ENCODE measurements around the gene OR2C1.

OR2C1 gene

GRCh38 chr16:3356118-3356517 lies 429 bp downstream of the OR2C1 start:
- no peak overlapping the region for H3K27ac ChIP-seq (ENCODE audit: low read length)
- no peak overlapping the region for H3K4me3 ChIP-seq (ENCODE audit: low read length)
- no peak overlapping the region for H3K9ac ChIP-seq (ENCODE audit: low read length)
- H3K4me1 ChIP-seq (ENCODE audit: control insufficient read depth, low read depth, low read length) = no peaks in the 10 kb centered on the region
- H3K27me3 ChIP-seq (ENCODE audit: control insufficient read depth, insufficient read depth, low read length) = no peaks in the 10 kb centered on the region
- peaks cover 23% of the 10 kb centered on the region for H3K9me3 ChIP-seq (ENCODE audit: control insufficient read depth, low read depth, low read length)
- no peaks in the 10 kb centered on the region for H3K36me3 ChIP-seq (ENCODE audit: control insufficient read depth, low read depth, low read length)

- Histone ChIP-seq H3K9ac (ENCODE audit: low read length) (no peak overlapping the region), H3K9me3 (ENCODE audit: control insufficient read depth, low read depth, low read length) (peaks cover 24% of the 10 kb centered on the region), H3K4me3 (ENCODE audit: low read length) (no peak overlapping the region), H3K27ac (ENCODE audit: low read length) (no peak overlapping the region), H3K4me1 (ENCODE audit: control insufficient read depth, low read depth, low read length) (no peaks in the 10 kb centered on the region), H3K36me3 (ENCODE audit: control insufficient read depth, low read depth, low read length) (no peaks in the 10 kb centered on the region), H3K27me3 (ENCODE audit: control insufficient read depth, insufficient read depth, low read length) (no peaks in the 10 kb centered on the region)
These were observed 3.2 kb downstream of the OR2C1 start for GRCh38 chr16:3358871-3359270.

GRCh38 chr16:3362931-3363330 lies 7.2 kb downstream of the OR2C1 start:
- Histone ChIP-seq H3K9ac (ENCODE audit: low read length) (no peak overlapping the region), H3K36me3 (ENCODE audit: control insufficient read depth, low read depth, low read length) (no peaks in the 10 kb centered on the region), H3K9me3 (ENCODE audit: control insufficient read depth, low read depth, low read length) (peaks cover 5% of the 10 kb centered on the region), H3K4me3 (ENCODE audit: low read length) (no peak overlapping the region), H3K4me1 (ENCODE audit: control insufficient read depth, low read depth, low read length) (no peaks in the 10 kb centered on the region), H3K27ac (ENCODE audit: low read length) (no peak overlapping the region), H3K27me3 (ENCODE audit: control insufficient read depth, insufficient read depth, low read length) (no peaks in the 10 kb centered on the region)

- no peaks in the 10 kb centered on the region for H3K27me3 ChIP-seq (ENCODE audit: control insufficient read depth, insufficient read depth, low read length)
These were observed 8.1 kb downstream of the OR2C1 start for GRCh38 chr16:3363793-3364192.

GRCh38 chr16:3364774-3365427 lies 9.2 kb downstream of the OR2C1 start:
- H3K4me3 ChIP-seq (ENCODE audit: low read length) = no peak overlapping the region
- no peak overlapping the region for H3K27ac ChIP-seq (ENCODE audit: low read length)
- H3K27me3 ChIP-seq (ENCODE audit: control insufficient read depth, insufficient read depth, low read length) = no peaks in the 10 kb centered on the region
- H3K9me3 ChIP-seq (ENCODE audit: control insufficient read depth, low read depth, low read length) = peaks cover 5% of the 10 kb centered on the region
- H3K4me1 ChIP-seq (ENCODE audit: control insufficient read depth, low read depth, low read length) = no peaks in the 10 kb centered on the region
- no peaks in the 10 kb centered on the region for H3K36me3 ChIP-seq (ENCODE audit: control insufficient read depth, low read depth, low read length)
- no peak overlapping the region for H3K9ac ChIP-seq (ENCODE audit: low read length)

More at GRCh38 chr16:3363793-3364192, 8.1 kb downstream of the OR2C1 start:
- Histone ChIP-seq H3K27ac (ENCODE audit: low read length) (no peak overlapping the region), H3K4me3 (ENCODE audit: low read length) (no peak overlapping the region), H3K9ac (ENCODE audit: low read length) (no peak overlapping the region), H3K4me1 (ENCODE audit: control insufficient read depth, low read depth, low read length) (no peaks in the 10 kb centered on the region), H3K9me3 (ENCODE audit: control insufficient read depth, low read depth, low read length) (peaks cover 5% of the 10 kb centered on the region), H3K36me3 (ENCODE audit: control insufficient read depth, low read depth, low read length) (no peaks in the 10 kb centered on the region)

GRCh38 chr16:3369073-3369472 lies 13.4 kb downstream of the OR2C1 start:
- H3K9ac ChIP-seq (ENCODE audit: low read length) = no peak overlapping the region
- no peaks in the 10 kb centered on the region for H3K4me1 ChIP-seq (ENCODE audit: control insufficient read depth, low read depth, low read length)
- H3K27ac ChIP-seq (ENCODE audit: low read length) = no peak overlapping the region
- no peaks in the 10 kb centered on the region for H3K36me3 ChIP-seq (ENCODE audit: control insufficient read depth, low read depth, low read length)
- no peaks in the 10 kb centered on the region for H3K27me3 ChIP-seq (ENCODE audit: control insufficient read depth, insufficient read depth, low read length)
- no peak overlapping the region for H3K4me3 ChIP-seq (ENCODE audit: low read length)
- H3K9me3 ChIP-seq (ENCODE audit: control insufficient read depth, low read depth, low read length) = peaks cover 9% of the 10 kb centered on the region

GRCh38 chr16:3375680-3376079 lies 20.0 kb downstream of the OR2C1 start:
- Histone ChIP-seq H3K36me3 (ENCODE audit: control insufficient read depth, low read depth, low read length) (no peaks in the 10 kb centered on the region), H3K27ac (ENCODE audit: low read length) (no peak overlapping the region), H3K4me3 (ENCODE audit: low read length) (no peak overlapping the region), H3K4me1 (ENCODE audit: control insufficient read depth, low read depth, low read length) (no peaks in the 10 kb centered on the region), H3K27me3 (ENCODE audit: control insufficient read depth, insufficient read depth, low read length) (no peaks in the 10 kb centered on the region), H3K9me3 (ENCODE audit: control insufficient read depth, low read depth, low read length) (peaks cover 42% of the 10 kb centered on the region), H3K9ac (ENCODE audit: low read length) (no peak overlapping the region)

- Histone ChIP-seq H3K27ac (ENCODE audit: low read length) (no peak overlapping the region), H3K36me3 (ENCODE audit: control insufficient read depth, low read depth, low read length) (peaks cover 5% of the 10 kb centered on the region), H3K9ac (ENCODE audit: low read length) (no peak overlapping the region), H3K9me3 (ENCODE audit: control insufficient read depth, low read depth, low read length) (peaks cover 64% of the 10 kb centered on the region), H3K27me3 (ENCODE audit: control insufficient read depth, insufficient read depth, low read length) (no peaks in the 10 kb centered on the region), H3K4me1 (ENCODE audit: control insufficient read depth, low read depth, low read length) (no peaks in the 10 kb centered on the region), H3K4me3 (ENCODE audit: low read length) (no peak overlapping the region)
These were observed 22.2 kb downstream of the OR2C1 start for GRCh38 chr16:3377917-3378316.

GRCh38 chr16:3383045-3383448 lies 27.4 kb downstream of the OR2C1 start:
- H3K4me1 ChIP-seq (ENCODE audit: control insufficient read depth, low read depth, low read length) = no peaks in the 10 kb centered on the region
- H3K27me3 ChIP-seq (ENCODE audit: control insufficient read depth, insufficient read depth, low read length) = no peaks in the 10 kb centered on the region
- peaks cover 58% of the 10 kb centered on the region for H3K9me3 ChIP-seq (ENCODE audit: control insufficient read depth, low read depth, low read length)
- H3K27ac ChIP-seq (ENCODE audit: low read length) = no peak overlapping the region
- H3K4me3 ChIP-seq (ENCODE audit: low read length) = no peak overlapping the region
- H3K9ac ChIP-seq (ENCODE audit: low read length) = no peak overlapping the region
- H3K36me3 ChIP-seq (ENCODE audit: control insufficient read depth, low read depth, low read length) = peaks cover 26% of the 10 kb centered on the region

GRCh38 chr16:3388325-3388724 lies 32.6 kb downstream of the OR2C1 start:
- Histone ChIP-seq H3K27ac (ENCODE audit: low read length) (no peak overlapping the region), H3K4me1 (ENCODE audit: control insufficient read depth, low read depth, low read length) (no peaks in the 10 kb centered on the region), H3K27me3 (ENCODE audit: control insufficient read depth, insufficient read depth, low read length) (no peaks in the 10 kb centered on the region), H3K9me3 (ENCODE audit: control insufficient read depth, low read depth, low read length) (peaks cover 23% of the 10 kb centered on the region), H3K9ac (ENCODE audit: low read length) (no peak overlapping the region), H3K36me3 (ENCODE audit: control insufficient read depth, low read depth, low read length) (peaks cover 40% of the 10 kb centered on the region), H3K4me3 (ENCODE audit: low read length) (no peak overlapping the region)

- Histone ChIP-seq H3K36me3 (ENCODE audit: control insufficient read depth, low read depth, low read length) (peaks cover 28% of the 10 kb centered on the region), H3K9me3 (ENCODE audit: control insufficient read depth, low read depth, low read length) (peaks cover 8% of the 10 kb centered on the region), H3K27me3 (ENCODE audit: control insufficient read depth, insufficient read depth, low read length) (no peaks in the 10 kb centered on the region)
These were observed 34.1 kb downstream of the OR2C1 start for GRCh38 chr16:3389663-3390338.

GRCh38 chr16:3400446-3400778 lies 44.7 kb downstream of the OR2C1 start:
- H3K9ac ChIP-seq (ENCODE audit: low read length) = peak overlapping the region; percentile 86
- no peaks in the 10 kb centered on the region for H3K27me3 ChIP-seq (ENCODE audit: control insufficient read depth, insufficient read depth, low read length)
- H3K4me1 ChIP-seq (ENCODE audit: control insufficient read depth, low read depth, low read length) = no peaks in the 10 kb centered on the region
- H3K36me3 ChIP-seq (ENCODE audit: control insufficient read depth, low read depth, low read length) = peaks cover 12% of the 10 kb centered on the region
- H3K27ac ChIP-seq (ENCODE audit: low read length) = peak overlapping the region; percentile 33
- peaks cover 5% of the 10 kb centered on the region for H3K9me3 ChIP-seq (ENCODE audit: control insufficient read depth, low read depth, low read length)
- peak overlapping the region; percentile 96 for H3K4me3 ChIP-seq (ENCODE audit: low read length)

More at GRCh38 chr16:3389663-3390338, 34.1 kb downstream of the OR2C1 start:
- Histone ChIP-seq H3K27ac (ENCODE audit: low read length) (no peak overlapping the region), H3K4me3 (ENCODE audit: low read length) (no peak overlapping the region), H3K9ac (ENCODE audit: low read length) (no peak overlapping the region), H3K4me1 (ENCODE audit: control insufficient read depth, low read depth, low read length) (no peaks in the 10 kb centered on the region)

All from iPS-18a (cell line).